Measurements from ENCODE around the gene PPP2R5D.
"Not testable (repeated sequence)": the region's sequence is repeated elsewhere in the genome, so short reads cannot be mapped to it uniquely, and the experiment has no call there.

PPP2R5D gene

DNA sequence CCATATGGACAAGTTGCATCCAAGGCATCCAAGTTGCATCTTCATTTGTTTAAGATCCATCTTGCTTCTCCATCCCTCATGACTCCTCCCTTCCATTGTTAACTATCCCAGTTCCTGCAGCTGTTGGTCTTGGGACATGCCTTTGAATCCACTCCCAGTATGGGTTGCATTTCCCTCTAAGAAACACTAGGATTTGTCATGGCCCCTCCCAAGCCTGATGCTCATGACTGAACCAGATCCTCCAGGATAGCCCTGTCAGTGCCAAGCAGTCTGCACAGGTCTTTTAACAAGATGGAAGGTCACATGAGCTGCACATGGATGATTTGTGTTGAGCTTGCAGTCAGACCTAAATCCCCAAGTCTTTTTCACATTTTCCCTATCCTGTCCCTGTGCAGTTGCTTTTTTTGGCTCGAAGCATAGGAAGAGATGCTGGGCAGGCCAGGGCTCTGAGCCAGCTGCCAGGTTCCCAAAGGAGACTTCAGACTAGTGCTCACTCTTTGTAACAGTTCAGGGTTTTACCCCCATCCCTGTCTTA, 4.2 kb downstream of the PPP2R5D start:
- in situ Hi-C loops (cut with MboI; ENCODE audit: low sequenced_read_pairs) = no loop called here

DNA sequence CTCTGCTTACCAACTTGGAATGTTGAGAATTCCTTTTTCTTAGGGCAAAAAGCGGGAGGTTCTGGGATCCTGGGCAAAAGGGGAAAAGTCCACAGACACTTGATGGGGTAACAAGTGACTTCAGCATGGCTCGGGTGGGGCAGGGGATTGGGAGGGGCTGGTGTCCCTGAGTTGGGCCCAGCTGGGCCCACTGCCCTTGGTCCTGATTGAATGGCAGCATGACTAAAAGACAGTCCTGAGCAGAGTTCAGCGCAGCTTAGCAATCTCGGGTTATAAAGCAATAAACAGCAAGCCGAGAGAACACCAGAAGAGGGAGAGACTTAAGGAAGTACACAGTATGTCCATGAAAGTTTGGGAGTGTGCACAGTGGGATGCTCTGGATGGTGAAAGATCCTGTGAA, 5.6 kb downstream of the PPP2R5D start:
- in situ Hi-C loops (cut with MboI; ENCODE audit: low sequenced_read_pairs) = no loop called here

DNA sequence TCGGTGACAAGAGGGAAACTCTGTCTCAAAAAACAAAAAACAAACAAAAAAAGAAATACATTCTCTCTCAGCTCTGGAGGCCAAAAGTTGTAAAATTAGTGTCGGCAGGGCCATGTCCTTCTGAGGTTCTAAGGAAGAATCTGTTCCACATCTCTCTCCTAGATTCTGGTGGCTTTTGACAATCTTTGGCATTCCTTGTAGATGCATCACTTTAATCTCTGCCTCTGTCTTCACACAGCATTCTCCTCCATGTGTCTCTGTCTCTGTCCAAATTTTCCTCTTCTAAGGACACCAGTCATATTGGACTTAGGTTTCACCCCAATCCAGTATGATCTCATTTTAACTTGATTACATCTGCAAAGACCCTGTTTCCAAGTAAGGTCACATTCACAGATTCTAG, 9.1 kb downstream of the PPP2R5D start:
- in situ Hi-C loops (cut with MboI; ENCODE audit: low sequenced_read_pairs) = no loop called here

DNA sequence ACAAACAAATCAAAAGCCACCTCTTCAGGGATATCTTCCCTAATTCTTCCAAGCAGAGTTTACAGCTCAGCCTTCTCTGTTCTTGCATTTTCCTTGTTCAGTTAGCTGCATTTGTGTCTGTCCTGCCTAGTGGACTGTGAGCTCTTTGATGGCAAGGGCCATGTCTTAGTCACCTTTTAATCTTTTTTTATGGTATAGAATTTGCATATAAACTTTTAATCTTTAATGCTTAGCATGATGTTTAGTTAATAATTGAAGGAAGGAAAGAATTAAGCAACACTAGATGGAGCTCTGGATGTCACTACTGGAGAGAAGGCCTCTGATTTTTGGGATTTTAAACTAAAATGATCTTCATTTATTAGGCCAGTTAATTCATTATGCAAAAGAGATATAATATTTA, 12.1 kb downstream of the PPP2R5D start:
- in situ Hi-C loops (cut with MboI; ENCODE audit: low sequenced_read_pairs) = no loop called here

DNA sequence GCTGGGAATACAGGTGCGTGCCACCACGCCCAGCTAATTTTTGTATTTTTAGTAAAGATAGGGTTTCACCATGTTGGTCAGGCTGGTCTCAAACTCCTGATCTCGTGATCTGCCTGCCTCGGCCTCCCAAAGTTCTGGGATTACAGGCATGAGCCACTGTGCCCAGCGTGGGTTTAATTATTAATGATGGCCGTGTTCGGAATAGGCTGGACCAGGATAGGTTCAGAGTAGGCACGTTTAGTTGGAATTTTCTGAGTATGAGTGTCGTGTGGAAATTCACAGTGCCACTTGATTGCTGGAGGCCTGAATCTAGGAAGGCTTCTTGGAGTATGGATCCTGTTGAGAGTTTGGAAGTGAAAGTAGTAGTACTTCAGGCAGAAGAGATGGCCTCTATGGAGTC, 13.8 kb downstream of the PPP2R5D start:
- in situ Hi-C loops (cut with MboI; ENCODE audit: low sequenced_read_pairs) = not testable (repeated sequence)

DNA sequence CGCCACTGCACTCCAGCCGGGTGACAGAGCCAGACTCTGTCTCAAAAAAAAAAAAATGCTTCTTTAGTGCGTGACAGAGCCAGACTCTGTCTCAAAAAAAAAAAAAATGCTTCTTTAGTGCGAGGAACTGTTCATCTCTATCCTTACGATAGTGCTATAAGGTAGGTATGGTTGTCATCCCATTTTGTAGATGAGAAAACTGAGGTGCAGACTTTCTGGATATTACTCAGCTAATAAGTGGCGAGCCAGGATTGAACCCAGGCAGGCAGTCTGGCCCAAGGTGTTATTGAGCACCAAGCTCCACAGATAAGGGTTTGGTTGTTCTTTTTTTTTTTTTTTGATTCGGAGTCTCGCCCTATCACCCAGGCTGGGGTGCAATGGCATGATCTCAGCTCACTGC, 17.5 kb downstream of the PPP2R5D start:
- in situ Hi-C loops (cut with MboI; ENCODE audit: low sequenced_read_pairs) = no loop called here

DNA sequence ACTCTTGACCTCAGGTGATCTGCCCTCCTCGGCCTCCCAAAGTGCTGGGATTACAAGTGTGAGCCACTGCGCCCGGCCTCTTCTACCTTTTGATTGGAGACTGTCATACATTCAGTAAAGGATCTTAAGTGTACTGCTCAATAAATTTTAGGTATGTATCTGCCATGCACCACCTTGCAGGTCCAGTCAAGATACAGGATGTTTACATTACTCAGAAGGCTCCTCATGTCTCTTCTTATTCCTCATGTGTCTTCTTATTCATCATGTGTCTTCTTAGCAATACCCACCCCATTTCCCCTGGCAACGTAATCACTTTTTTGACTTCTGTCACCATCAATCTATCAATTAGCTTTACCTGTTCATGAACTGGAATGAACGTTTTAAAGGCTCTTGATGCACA, 21.5 kb downstream of the PPP2R5D start:
- in situ Hi-C loops (cut with MboI; ENCODE audit: low sequenced_read_pairs) = no loop called here

DNA sequence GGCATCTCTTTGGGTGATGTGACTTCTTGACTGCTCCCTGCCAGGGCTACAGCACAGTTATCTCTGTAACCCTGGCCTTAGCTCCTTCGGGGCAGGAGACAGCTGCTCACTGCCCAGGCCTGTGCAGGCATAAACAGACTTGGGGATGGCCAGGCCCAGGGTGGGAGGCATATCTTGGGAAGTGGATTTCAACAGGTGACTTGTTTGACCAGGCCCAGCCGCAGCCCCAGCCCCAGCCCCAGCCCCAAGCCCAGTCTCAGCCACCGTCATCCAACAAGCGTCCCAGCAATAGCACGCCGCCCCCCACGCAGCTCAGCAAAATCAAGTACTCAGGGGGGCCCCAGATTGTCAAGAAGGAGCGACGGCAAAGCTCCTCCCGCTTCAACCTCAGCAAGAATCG, 21.9 kb downstream of the PPP2R5D start:
- in situ Hi-C loops (cut with MboI; ENCODE audit: low sequenced_read_pairs) = no loop called here

DNA sequence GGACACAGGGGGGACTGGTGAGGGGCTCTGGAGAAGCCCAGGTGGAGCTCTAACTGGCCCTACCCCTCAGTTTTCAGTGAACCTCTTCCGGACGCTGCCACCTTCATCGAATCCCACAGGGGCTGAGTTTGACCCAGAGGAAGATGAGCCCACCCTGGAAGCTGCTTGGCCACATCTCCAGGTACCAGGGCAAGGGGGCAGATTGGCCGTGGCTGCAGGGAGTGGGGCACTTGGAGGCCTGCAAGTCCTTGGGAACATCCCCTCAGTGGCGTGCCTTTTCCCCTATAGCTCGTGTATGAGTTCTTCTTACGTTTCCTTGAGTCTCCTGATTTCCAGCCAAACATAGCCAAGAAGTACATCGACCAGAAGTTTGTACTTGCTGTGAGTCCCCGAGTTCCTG, 22.8 kb downstream of the PPP2R5D start:
- in situ Hi-C loops (cut with MboI; ENCODE audit: low sequenced_read_pairs) = no loop called here

DNA sequence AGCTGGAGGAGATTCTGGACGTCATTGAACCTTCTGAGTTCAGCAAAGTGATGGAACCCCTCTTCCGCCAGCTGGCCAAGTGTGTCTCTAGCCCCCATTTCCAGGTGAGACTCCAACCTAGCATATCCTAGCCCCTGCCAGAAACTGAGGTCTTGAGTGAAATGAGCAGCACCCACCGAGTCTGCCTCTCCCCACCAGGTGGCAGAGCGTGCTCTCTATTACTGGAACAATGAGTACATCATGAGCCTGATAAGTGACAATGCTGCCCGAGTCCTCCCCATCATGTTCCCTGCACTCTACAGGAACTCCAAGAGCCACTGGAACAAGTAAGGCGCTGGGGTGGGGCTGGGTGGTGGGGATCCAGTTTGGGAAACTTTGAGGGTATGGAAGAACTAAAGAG, 24.8 kb downstream of the PPP2R5D start:
- in situ Hi-C loops (cut with MboI; ENCODE audit: low sequenced_read_pairs) = no loop called here

DNA sequence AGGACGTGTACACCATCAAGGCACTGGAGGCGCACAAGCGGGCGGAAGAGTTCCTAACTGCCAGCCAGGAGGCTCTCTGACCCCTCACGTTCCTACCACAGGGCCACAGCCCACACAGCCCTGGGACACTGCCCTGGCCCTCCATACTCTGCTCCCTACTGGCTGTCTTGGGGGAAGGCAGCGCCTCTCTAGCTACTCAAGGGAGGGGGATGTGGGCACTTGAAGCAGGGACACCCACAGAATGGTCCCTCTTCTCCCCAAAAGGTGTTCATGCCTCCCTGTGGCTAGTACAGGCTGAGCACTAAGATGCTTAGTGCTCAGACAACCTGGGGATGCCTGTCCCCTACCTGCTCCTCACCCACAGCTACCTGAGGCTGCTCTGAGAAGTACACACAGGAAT, 26.8 kb downstream of the PPP2R5D start:
- in situ Hi-C loops (cut with MboI; ENCODE audit: low sequenced_read_pairs) = no loop called here

DNA sequence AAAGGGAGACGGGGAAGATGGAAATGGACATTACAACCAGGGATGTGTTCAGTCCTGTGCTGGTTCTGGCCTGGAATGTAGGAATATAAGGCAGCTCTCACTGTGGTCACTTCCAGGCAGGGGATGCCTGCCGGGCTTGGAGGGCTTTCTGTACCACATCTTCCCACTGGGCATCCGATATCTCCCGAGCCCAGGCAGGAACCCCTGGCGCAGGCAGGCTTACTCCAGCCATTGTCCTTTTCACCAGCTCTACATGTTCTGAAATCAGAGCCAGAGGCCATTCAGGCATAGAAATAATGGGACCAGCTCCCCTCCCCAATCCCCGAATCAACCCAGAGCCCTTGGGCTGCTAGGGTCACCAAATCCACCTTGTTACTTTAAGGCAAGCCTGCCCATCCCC, 28.0 kb downstream of the PPP2R5D start:
- in situ Hi-C loops (cut with MboI; ENCODE audit: low sequenced_read_pairs) = no loop called here

DNA sequence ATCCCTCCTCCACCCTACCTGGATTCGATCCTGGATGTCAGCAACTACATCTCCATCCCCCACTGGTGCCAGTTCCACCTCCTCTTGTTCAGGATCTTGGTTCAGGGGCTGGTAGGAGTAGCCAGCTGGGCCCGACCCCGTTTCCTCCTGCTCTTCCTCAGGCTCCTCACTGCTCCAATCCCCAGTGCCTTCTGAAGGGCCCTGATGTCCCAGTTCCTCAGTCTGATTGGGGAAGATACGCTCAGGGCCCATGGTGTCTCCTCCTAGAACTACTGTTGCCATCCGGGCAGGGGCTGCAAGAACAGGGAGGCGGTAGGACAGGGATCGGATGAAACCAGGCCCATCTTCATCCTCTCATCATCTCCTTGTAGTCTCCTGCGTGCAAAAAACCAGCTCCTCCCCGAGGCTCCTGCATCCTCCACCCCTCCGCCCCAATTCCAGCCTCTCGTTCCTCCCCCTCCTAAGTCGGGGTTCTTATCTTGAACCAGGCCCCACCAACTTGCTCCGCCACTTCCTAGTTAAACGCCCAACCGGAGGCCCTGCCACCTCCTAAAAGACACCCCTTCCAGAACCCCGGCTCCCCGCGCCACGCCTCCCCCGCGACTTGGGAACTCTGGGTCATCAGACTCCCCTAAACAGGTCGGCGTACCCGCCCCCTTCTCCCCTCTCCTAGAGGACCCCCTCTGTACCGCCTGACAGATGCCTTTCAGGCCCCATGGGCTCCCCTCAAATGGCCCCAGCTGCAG, 28.9 kb downstream of the PPP2R5D start:
- in situ Hi-C loops (cut with MboI; ENCODE audit: low sequenced_read_pairs) = no loop called here

DNA sequence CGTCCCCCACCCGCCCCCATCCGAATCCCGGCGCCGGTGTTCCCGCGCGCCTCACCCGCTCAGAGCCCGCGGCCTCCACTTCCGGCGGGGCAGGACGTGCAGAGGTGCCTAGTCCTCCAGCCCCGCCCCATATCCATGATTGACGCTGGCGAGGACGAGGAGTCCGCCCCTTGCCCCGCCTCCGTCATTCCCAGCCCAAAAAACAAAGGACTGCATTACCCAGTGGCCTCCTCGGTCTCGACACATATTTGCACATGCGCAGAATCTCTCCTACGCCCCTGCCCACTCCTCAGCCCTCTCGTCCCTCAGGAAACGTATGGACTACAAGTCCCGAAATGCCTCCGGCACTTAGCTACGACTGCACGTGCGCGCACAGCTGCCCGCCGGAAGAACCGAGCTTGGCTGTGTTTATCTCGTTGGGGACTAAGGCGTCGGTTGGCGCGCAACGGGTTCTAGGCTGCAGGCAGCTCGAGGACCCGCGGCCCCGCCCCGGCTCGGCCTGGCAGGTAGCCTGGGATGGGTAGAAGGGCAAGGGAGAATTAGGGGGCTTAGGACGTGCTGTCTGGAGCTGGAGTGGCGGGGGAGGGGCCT, 29.6 kb downstream of the PPP2R5D start, which contains the start of the genes KLHDC3 and MEA1:
TSS of gene KLHDC3 (plus strand) at position 407 of the 591 bp plus-strand sequence. CDS start 2,944 bp downstream, outside the sequence.
TSS of gene MEA1 (minus strand) at position 104 of the 591 bp plus-strand sequence. CDS start 133 bp downstream, outside the sequence.
- in situ Hi-C loops (cut with MboI; ENCODE audit: low sequenced_read_pairs) = no loop called here

DNA sequence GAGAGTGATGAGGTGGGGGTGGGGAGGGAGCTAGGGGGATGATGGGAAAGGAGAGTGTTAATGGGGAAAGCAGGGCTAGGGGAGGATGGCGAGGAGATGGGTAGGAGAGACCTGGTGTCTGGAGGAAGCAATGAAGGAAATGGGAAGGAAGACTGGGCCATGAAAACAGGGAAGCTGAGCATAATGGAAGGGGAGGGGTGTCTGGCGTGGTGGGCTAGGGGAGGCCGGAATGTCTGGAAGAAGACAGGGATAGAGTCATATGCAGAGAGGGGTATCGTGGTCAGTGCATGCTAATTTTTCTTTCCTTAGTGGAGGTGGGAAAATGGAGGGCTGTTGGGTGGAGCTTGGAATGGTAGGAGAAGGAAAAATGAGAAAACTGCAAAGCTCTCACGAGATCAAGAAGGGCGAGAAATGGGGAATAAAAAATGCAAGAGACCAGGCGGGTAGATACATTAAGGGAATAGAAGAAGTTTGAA, 30.1 kb downstream of the PPP2R5D start:
- in situ Hi-C loops (cut with MboI; ENCODE audit: low sequenced_read_pairs) = no loop called here

DNA sequence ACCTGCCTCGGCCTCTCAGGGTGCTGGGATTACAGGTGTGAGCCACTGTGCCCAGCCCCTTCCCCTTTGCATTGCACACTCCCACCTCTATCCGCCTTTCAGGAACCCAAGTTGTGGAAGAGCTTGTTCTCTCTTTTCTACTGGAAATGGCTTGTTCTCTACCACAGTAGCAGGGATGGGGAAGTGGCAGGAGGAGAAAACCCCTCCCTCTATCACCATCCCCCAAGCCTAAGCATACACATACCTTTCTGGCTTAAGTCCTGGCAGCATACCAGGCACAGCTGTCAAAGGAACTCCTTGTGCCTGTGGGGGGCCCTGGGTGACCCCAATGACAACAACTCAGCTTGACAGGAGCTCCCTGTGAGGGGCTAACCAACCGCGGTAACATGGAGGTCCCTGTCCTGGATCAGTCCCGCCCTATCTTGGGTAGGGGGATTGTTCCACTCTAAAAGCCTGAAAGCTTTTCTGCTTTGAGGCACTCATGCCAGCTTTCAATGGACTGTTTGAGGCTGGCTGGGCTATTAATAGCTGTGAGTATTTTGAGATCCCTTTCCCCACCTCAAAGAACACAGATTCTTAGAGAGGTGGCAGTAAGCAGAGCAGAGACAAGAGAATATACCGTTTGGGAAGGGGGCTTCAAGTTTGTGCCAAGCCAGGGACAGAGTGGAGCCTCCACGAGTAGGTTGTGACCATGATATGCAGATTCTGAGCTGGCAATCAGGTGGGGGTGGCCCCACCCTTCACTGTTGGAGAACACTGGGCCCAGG, 32.0 kb downstream of the PPP2R5D start:
- in situ Hi-C loops (cut with MboI; ENCODE audit: low sequenced_read_pairs) = no loop called here

DNA sequence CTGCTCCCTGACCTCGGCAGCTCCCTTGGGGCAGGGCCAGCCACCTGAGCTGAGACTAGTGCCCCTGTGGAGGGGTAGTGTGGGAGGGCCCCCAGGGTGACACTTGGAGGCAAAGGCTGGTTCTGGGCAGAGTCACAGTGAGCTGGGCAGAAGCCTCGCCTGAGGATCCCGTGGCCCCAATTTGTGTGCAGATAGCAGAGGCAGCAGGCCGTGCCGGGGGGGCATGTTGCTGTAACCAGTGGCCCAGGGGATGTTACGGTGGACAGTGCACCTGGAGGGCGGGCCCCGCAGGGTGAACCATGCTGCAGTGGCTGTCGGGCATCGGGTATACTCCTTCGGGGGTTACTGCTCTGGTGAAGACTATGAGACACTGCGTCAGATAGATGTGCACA, 32.6 kb downstream of the PPP2R5D start:
- in situ Hi-C loops (cut with MboI; ENCODE audit: low sequenced_read_pairs) = no loop called here

DNA sequence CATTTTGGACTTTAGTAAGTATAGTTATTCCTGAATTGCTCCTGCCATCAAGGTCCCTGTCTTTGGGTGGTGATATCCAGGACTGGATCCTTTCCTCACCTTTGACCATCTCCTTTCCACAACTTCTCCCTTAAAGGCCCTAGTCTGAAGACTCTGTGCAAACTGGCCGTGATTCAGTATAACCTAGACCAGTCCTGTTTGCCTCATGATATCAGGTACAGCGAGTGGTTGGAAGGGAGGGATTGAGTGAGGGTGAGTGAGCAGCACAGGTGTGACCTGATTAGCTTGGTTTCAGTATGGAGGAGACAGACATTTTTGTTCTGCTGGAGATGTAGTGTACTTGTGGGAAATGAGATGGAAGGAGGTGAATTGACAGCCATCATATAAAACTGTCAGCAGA, 34.8 kb downstream of the PPP2R5D start:
- in situ Hi-C loops (cut with MboI; ENCODE audit: low sequenced_read_pairs) = no loop called here

DNA sequence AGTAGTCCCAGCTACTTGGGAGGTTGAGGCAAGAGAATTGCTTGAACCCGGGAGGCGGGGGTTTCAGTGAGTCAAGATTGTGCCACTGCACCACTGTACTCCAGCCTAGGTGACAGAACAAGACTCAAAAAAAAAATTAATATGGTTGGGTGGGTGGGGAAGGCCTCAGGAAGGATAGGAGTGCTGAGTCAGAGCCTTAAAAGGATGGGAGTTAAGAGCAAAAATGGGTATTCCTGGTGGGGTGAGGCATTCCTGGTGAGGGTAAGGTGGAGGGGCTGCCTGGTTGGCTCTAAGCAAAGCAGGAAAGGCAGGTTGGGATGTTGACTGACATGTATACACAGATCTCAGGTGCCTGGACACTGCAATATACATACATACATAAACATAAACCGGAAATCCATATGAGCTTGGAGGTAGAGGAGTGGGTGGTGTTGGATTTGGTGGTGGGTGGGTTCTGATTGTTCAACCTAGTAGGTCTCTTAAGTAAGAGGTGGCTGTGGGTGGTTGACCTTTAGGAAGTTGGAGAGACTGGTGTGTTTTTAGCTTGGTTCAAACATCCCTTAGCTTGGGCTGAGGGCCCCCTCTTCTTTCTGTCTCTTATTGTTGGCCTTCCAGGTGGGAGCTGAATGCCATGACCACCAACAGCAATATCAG, 35.8 kb downstream of the PPP2R5D start:
- in situ Hi-C loops (cut with MboI; ENCODE audit: low sequenced_read_pairs) = no loop called here

DNA sequence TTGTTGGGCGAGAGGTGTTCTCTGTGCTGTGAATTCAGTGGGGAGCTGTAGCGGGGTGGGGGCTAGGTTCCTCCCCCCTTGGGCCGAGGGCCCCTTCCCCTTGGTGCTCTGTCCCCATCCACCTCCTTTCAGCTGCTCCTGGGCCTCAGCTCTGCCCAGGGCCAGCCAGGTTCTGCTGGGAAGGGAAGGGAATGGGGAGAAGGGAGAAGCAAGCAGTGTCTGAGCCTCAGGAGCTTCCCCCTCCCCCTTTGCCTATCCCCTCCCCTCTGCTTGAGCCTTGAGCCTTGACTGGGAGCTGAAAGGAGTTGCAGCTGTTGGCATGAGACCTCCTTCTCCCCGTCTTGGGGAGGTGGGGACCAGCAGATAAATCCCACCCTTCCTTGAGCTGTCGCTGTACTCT, 36.5 kb downstream of the PPP2R5D start:
- in situ Hi-C loops (cut with MboI; ENCODE audit: low sequenced_read_pairs) = no loop called here
